ENCODE measurements around the gene APOC3. TPM values are rescaled to one million over a fixed set of nuclear protein-coding genes. Genes with fewer than 3 reads are reported as not detected.

Gene APOC3
- total RNA-seq, 2 donors from 2014 or later = not detected

GRCh38 chr11:116826751-116827431 is 2.8 kb upstream of the APOC3 start:
- TF ChIP-seq CTCF (IDR thresholded peaks at IDR 0.05) (no peak), POLR2AphosphoS5 (IDR thresholded peaks at IDR 0.05) (no peak), POLR2A (IDR thresholded peaks at IDR 0.05) (no peak)
- intact Hi-C loops (cut with DNase I) = no loop called here
- no peaks in the 10 kb centered on the region for H3K9me3 ChIP-seq

GRCh38 chr11:116827461-116827860 is 2.2 kb upstream of the APOC3 start:
- intact Hi-C loops (cut with DNase I) = no loop called here
- no peak overlapping the region for H3K27ac ChIP-seq
- 98% methylated on average over 6 of the region's 6 CpGs for WGBS
- no peaks in the 10 kb centered on the region for H3K27me3 ChIP-seq (replicated peaks; ENCODE audit: insufficient read depth)
- no peaks in the 10 kb centered on the region for H3K36me3 ChIP-seq
- TF ChIP-seq CTCF (IDR thresholded peaks at IDR 0.05) = no peak
- TF ChIP-seq POLR2AphosphoS5 (IDR thresholded peaks at IDR 0.05) = no peak
- TF ChIP-seq POLR2A (IDR thresholded peaks at IDR 0.05) = no peak
- DNase-seq (ENCODE audit: low spot score) = no peak
- H3K9me3 ChIP-seq = no peaks in the 10 kb centered on the region
- no peak overlapping the region for H3K4me3 ChIP-seq
- no peaks in the 10 kb centered on the region for H3K4me1 ChIP-seq (replicated peaks)

More at GRCh38 chr11:116826751-116827431, 2.8 kb upstream of the APOC3 start:
- Histone ChIP-seq H3K27ac (no peak overlapping the region), H3K36me3 (no peaks in the 10 kb centered on the region), H3K4me1 (replicated peaks) (no peaks in the 10 kb centered on the region), H3K27me3 (replicated peaks; ENCODE audit: insufficient read depth) (no peaks in the 10 kb centered on the region), H3K4me3 (no peak overlapping the region)
- WGBS = 77% methylated on average over 9 of the region's 9 CpGs
- no peak for DNase-seq (ENCODE audit: low spot score)

GRCh38 chr11:116828632-116829524 is 829 bp upstream of the APOC3 start:
- TF ChIP-seq POLR2A (IDR thresholded peaks at IDR 0.05) (no peak), CTCF (IDR thresholded peaks at IDR 0.05) (no peak), POLR2AphosphoS5 (IDR thresholded peaks at IDR 0.05) (no peak)
- Histone ChIP-seq H3K4me3 (no peak overlapping the region), H3K9me3 (no peaks in the 10 kb centered on the region), H3K36me3 (no peaks in the 10 kb centered on the region), H3K27ac (no peak overlapping the region), H3K27me3 (replicated peaks; ENCODE audit: insufficient read depth) (no peaks in the 10 kb centered on the region), H3K4me1 (replicated peaks) (no peaks in the 10 kb centered on the region)
- 65% methylated on average over 16 of the region's 16 CpGs for WGBS
- intact Hi-C loops (cut with DNase I) = no loop called here
- DNase-seq (ENCODE audit: low spot score) = no peak

GRCh38 chr11:116830184-116830912 is 641 bp downstream of the APOC3 start:
- no peaks in the 10 kb centered on the region for H3K4me1 ChIP-seq (replicated peaks)
- no peak for TF ChIP-seq POLR2AphosphoS5 (IDR thresholded peaks at IDR 0.05)
- no peak for TF ChIP-seq POLR2A (IDR thresholded peaks at IDR 0.05)
- no peak for TF ChIP-seq CTCF (IDR thresholded peaks at IDR 0.05)
- H3K36me3 ChIP-seq = no peaks in the 10 kb centered on the region
- DNase-seq (ENCODE audit: low spot score) = no peak
- no peaks in the 10 kb centered on the region for H3K9me3 ChIP-seq
- no peaks in the 10 kb centered on the region for H3K27me3 ChIP-seq (replicated peaks; ENCODE audit: insufficient read depth)
- intact Hi-C loops (cut with DNase I) = no loop called here
- no peak overlapping the region for H3K27ac ChIP-seq
- no peak overlapping the region for H3K4me3 ChIP-seq
- WGBS = 95% methylated on average over 14 of the region's 17 CpGs

Data from prostate gland (tissue), 2 donors.